Sigmoid colon (tissue), 4 donors: ENCODE results near the gene OR7A5.

Source experiments
- CTCF ChIP-seq, 4 experiments: fragments of 450-650 bp in 3 of 4; fragments of 200-600 bp in 1 of 4; IDR thresholded peaks; one replicate each; pipeline ENCODE4 v1.5.1; 2016 to 2019; ENCODE audit warnings: antibody characterized with exemption in 4 of 4, mild to moderate bottlenecking in 3 of 4, moderate library complexity in 2 of 4
- EP300 ChIP-seq, 4 donors: sonication (generic); formaldehyde crosslinking; IDR thresholded peaks; one replicate each; pipeline ENCODE4 v1.6.1; 2017; ENCODE audit warnings: antibody characterized with exemption in 4 of 4
- POLR2A ChIP-seq, 2 donors: fragments of 450-650 bp; IDR thresholded peaks; one replicate each; pipeline ENCODE4 v1.6.1; 2016; ENCODE audit warnings: antibody characterized with exemption in 2 of 2, mild to moderate bottlenecking in 2 of 2, moderate library complexity in 2 of 2
- POLR2AphosphoS5 ChIP-seq, 4 donors: sonication (generic); formaldehyde crosslinking; IDR thresholded peaks; one replicate each; pipeline ENCODE4 v1.6.1; 2017; ENCODE audit warnings: antibody characterized with exemption in 4 of 4

- no peak for TF ChIP-seq CTCF (IDR thresholded peaks at IDR 0.05)
- TF ChIP-seq POLR2A (IDR thresholded peaks at IDR 0.05) = no peak
- no peak for TF ChIP-seq EP300 (IDR thresholded peaks at IDR 0.05)
- no peak for TF ChIP-seq POLR2AphosphoS5 (IDR thresholded peaks at IDR 0.05)
These were observed 2.4 kb upstream of the OR7A5 start for GRCh38 chr19:14837391-14837790.
